C4-2B (cell line): ENCODE data around the gene PRM1.

ENCODE experiments used
- H3K27ac ChIP-seq: fragments of 450-650 bp; 2 replicates; pipeline ENCODE4 v1.5.1; 2017
- CTCF ChIP-seq: fragments of 450-650 bp; conservative IDR thresholded peaks from 2 replicates; pipeline ENCODE4 v1.5.1; 2017; ENCODE audit warnings: mild to moderate bottlenecking
- ZFX ChIP-seq: fragments of 450-650 bp; IDR thresholded peaks from 2 replicates; pipeline ENCODE4 v1.6.1; 2017

PRM1 gene

GRCh38 chr16:11240636-11241473 is 40.3 kb downstream of the PRM1 start:
- no peak for TF ChIP-seq ZFX
- TF ChIP-seq CTCF = no peak
- no peak overlapping the region for H3K27ac ChIP-seq

- no peak overlapping the region for H3K27ac ChIP-seq
- TF ChIP-seq CTCF (no peak), ZFX (no peak)
These were observed 41.2 kb downstream of the PRM1 start for GRCh38 chr16:11239644-11240632.

GRCh38 chr16:11238272-11239202 is 42.6 kb downstream of the PRM1 start:
- no peak overlapping the region for H3K27ac ChIP-seq
- TF ChIP-seq CTCF = no peak
- TF ChIP-seq ZFX = no peak

- H3K27ac ChIP-seq = no peak overlapping the region
- TF ChIP-seq ZFX = no peak
- TF ChIP-seq CTCF = no peak
These were observed 44.5 kb downstream of the PRM1 start for GRCh38 chr16:11236461-11237254.

- TF ChIP-seq ZFX = no peak
- no peak for TF ChIP-seq CTCF
- H3K27ac ChIP-seq = no peak overlapping the region
These were observed 45.5 kb downstream of the PRM1 start for GRCh38 chr16:11235703-11235991.

- TF ChIP-seq CTCF = no peak
- no peak for TF ChIP-seq ZFX
- H3K27ac ChIP-seq = no peak overlapping the region
These were observed 46.0 kb downstream of the PRM1 start for GRCh38 chr16:11234884-11235702.
